ENCODE data around the gene AR.

- TF ChIP-seq CTCF (IDR thresholded peaks at IDR 0.05; ENCODE audit: low read depth, low read length, missing input control) = no peak
- no peak for TF ChIP-seq ATF3 (IDR thresholded peaks at IDR 0.05)
- TF ChIP-seq YY1 (IDR thresholded peaks at IDR 0.05) = no peak
- no peak for TF ChIP-seq RAD21 (IDR thresholded peaks at IDR 0.05)
- TF ChIP-seq TAF1 (conservative IDR thresholded peaks at IDR 0.05) = no peak
- no peak for TF ChIP-seq HNF4A (conservative IDR thresholded peaks at IDR 0.05)
Observed at GRCh38 chrX:67759018-67759417, 215.2 kb downstream of the AR start.

All from liver (tissue), 3 donors.